ENCODE results near the gene MSRB3.

MSRB3 gene

GRCh38 chr12:65508276-65509035, 230.0 kb downstream of the MSRB3 start:
- no peaks in the 10 kb centered on the region for H3K36me3 ChIP-seq (ENCODE audit: control insufficient read depth, insufficient read depth, low read length)
- H3K4me3 ChIP-seq (replicated peaks; ENCODE audit: low read depth, low read length), result no peak overlapping the region
- DNase-seq (ENCODE audit: extremely low read depth, insufficient read length), result no peak
- TF ChIP-seq CTCF (IDR thresholded peaks at IDR 0.05; ENCODE audit: insufficient read depth, low read length, poor library complexity, severe bottlenecking), result no peak
- H3K27me3 ChIP-seq (replicated peaks; ENCODE audit: control insufficient read depth, insufficient read depth, low read length), result peaks cover 2% of the 10 kb centered on the region; the same call in 1 of the 2 replicates

- no peak overlapping the region for H3K4me3 ChIP-seq (replicated peaks; ENCODE audit: low read depth, low read length)
- peaks cover 2% of the 10 kb centered on the region; the same call in 1 of the 2 replicates for H3K27me3 ChIP-seq (replicated peaks; ENCODE audit: control insufficient read depth, insufficient read depth, low read length)
- H3K36me3 ChIP-seq (ENCODE audit: control insufficient read depth, insufficient read depth, low read length), result no peaks in the 10 kb centered on the region
- DNase-seq (ENCODE audit: extremely low read depth, insufficient read length), result no peak
- no peak for TF ChIP-seq CTCF (IDR thresholded peaks at IDR 0.05; ENCODE audit: insufficient read depth, low read length, poor library complexity, severe bottlenecking)
Observed at GRCh38 chr12:65510007-65510406, 231.5 kb downstream of the MSRB3 start.

GRCh38 chr12:65510584-65511050, 232.1 kb downstream of the MSRB3 start:
- Histone ChIP-seq H3K27me3 (replicated peaks; ENCODE audit: control insufficient read depth, insufficient read depth, low read length) (peaks cover 2% of the 10 kb centered on the region; the same call in 1 of the 2 replicates), H3K36me3 (ENCODE audit: control insufficient read depth, insufficient read depth, low read length) (no peaks in the 10 kb centered on the region), H3K4me3 (replicated peaks; ENCODE audit: low read depth, low read length) (no peak overlapping the region)
- no peak for DNase-seq (ENCODE audit: extremely low read depth, insufficient read length)
- no peak for TF ChIP-seq CTCF (IDR thresholded peaks at IDR 0.05; ENCODE audit: insufficient read depth, low read length, poor library complexity, severe bottlenecking)

GRCh38 chr12:65511134-65511834, 232.8 kb downstream of the MSRB3 start:
- Histone ChIP-seq H3K36me3 (ENCODE audit: control insufficient read depth, insufficient read depth, low read length) (no peaks in the 10 kb centered on the region), H3K27me3 (replicated peaks; ENCODE audit: control insufficient read depth, insufficient read depth, low read length) (peaks cover 2% of the 10 kb centered on the region; the same call in 1 of the 2 replicates), H3K4me3 (replicated peaks; ENCODE audit: low read depth, low read length) (no peak overlapping the region)
- TF ChIP-seq CTCF (IDR thresholded peaks at IDR 0.05; ENCODE audit: insufficient read depth, low read length, poor library complexity, severe bottlenecking), result no peak
- DNase-seq (ENCODE audit: extremely low read depth, insufficient read length), result no peak

GRCh38 chr12:65511912-65512311, 233.4 kb downstream of the MSRB3 start:
- H3K36me3 ChIP-seq (ENCODE audit: control insufficient read depth, insufficient read depth, low read length), result no peaks in the 10 kb centered on the region
- no peak overlapping the region for H3K4me3 ChIP-seq (replicated peaks; ENCODE audit: low read depth, low read length)
- no peak for TF ChIP-seq CTCF (IDR thresholded peaks at IDR 0.05; ENCODE audit: insufficient read depth, low read length, poor library complexity, severe bottlenecking)
- peaks cover 2% of the 10 kb centered on the region; the same call in 1 of the 2 replicates for H3K27me3 ChIP-seq (replicated peaks; ENCODE audit: control insufficient read depth, insufficient read depth, low read length)
- DNase-seq (ENCODE audit: extremely low read depth, insufficient read length), result no peak

All from GM06990 (cell line).